Measurements from ENCODE around the gene DNER.
"Not testable (repeated sequence)": the region's sequence is repeated elsewhere in the genome, so short reads cannot be mapped to it uniquely, and the experiment has no call there.

The DNER gene

DNA sequence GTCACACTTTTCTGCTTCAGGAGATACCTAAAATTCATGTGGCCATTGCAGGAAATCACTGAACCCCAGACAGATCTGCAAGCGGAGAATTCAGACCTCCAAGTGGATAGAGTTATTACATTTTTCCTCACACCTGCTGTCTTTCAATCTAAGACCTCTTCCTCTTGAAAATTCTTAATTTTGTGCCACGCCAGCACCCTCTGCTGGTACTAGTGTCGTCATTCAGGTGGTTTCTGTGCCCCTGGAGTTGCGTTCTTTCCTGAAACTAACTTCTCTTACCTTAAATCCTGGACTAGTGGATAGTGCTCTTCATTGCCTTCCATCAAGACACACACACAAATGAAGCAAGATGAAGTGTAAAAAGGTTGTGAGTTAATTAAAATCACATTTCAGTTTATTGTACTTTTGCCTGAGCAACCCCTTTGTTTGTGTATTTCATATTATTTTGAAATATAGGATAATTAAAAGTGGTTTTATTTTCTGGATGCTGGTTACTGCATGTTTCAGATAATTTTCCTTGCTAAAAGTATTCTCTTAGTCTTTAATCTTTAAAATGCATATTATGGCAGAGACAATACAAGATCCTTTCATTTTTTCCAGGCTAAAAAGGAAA lies 1.6 kb upstream of the DNER start:
- no peak for DNase-seq

DNA sequence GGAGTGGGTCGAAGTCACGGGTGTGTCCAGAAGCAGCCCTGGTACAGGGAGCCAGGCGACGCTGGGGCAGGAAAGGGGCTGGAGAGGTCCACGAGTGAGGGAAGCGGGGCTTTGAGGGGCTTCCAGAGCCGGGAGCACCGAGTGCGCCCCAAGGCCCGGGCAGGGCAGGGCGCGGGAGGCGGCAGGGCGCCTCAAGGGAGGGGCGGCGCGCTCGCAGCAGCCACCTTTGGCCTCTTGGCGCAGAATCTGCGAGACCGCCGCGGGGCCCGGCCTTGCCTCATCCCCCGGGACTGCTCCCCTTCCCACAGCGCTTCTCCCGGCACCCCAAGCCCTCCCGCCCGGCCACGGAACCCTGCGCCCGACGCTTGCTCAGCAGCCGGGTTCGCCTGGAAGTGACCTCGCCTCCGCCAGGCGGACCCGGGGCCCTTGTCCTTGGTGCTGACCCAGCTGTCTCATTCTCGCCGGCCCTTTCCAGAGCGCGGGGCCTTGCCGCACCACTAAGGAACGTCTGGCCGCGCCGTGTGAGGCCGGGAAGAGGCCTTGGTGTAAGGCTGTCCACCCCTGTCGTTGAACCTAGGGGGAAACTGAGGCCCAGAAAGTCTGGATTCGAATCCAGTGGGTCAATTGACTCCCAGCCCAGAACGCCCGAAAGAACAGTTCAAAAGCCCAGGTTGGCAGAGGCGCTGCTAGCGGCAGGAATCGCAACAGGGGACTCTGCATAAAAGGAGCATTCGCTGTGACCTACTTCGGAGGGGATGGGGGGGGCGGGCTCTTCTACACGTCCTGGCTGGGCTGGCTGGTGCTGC lies 584 bp upstream of the DNER start:
- DNase-seq: peak; percentile 12 to 36

DNA sequence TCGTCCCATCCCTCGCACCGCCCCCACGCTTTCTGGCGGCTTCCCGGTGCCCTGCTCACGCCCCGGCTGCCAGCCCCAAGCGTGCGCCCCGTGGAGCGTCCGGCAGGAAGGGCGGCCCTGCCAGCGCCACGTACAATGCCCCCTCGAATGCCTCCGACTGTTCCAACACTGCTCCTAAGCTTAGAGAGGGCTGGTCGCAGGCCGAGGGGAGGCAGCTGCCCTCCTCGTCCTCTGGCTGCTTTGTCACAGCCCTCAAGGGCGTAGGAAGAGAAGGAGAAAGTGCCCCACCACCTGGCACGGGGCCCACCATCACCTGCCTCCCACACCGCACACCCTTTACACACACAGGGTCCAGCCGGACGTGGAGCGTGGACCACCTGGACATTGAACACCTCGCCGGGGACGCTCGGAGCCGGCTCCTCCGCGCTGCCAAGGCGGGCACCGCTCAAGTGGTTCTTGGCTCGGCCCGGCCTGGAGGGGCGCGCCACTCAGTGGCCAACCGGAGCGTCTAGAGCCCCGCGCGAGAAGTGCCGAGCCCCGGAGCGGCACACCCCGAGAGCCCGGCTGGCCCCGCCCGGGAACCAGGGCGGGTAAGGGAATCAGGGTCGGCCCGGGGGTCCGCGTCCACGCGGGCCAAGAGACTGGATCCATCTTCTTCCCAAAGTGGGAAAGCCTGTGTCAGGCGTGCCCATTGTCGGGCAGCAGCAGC lies 830 bp downstream of the DNER start:
- DNase-seq: no peak

DNA sequence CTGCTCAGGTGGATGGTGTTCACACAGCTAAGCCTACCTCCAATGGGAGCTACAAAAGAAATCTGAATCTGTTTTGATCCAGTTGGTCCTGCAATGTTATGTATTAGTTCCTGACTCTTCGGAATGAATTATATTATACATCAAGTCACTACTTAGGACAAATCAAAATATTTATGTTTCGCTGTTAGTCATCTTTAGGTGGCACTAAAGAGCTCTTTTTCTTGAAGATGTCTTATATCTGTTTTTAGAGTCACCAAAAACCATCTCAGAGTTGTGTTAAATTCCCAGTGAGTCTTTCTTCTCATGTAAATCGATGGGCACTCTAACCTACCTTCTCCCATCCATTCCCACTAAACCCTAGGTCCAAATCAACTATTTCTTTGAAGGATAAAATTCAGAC lies 2.2 kb downstream of the DNER start:
- no peak for DNase-seq

DNA sequence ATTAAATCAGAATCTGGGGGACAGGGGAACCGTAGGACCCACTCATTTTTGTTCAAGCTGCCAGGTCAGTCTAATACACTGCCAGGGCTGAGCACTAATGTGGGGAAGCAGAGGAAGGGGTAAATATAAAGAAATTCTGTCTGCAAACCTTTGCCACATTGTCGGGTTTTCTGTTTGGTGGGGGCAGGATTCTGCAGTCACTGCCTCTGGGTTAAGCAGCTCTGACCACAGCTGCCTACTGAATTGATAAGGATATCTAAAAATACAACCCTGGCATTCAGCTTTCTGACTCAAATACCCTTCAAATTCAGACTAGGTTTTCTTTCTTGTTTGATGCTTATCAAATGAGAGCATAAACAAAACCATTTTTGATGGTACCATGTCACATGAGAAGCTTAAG lies 6.0 kb downstream of the DNER start:
- no peak for DNase-seq

DNA sequence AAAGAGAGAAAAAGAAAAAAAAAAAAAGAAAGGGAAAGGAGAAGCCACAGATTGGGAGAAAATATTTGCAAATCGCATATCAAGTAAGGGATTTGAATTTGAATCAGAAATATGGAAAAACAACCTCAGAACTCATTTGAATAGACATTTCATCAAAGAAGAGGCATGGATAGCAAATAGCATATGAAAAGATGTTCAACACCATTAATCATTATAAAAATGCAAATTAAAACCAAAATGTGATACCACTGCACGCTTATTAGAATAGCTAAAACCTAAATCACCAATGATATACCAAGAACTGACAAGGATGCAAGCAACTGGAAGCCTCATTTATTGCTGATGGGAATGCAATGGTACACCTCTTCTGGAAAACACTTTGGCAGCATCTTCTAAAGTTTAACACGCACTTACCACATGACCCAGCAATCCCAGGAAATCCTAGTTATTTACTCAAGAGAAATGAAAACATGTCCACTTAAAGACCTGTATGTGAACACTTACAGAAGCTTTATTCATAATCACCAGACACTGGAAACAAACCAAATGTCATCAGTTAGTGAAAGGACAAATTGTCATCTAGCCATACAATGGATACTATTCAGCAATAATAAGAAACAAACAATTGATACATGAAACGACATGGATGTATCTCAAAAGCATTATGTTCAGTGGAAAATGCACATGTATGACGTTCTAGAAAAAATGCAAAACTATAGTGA lies 10.3 kb downstream of the DNER start:
- DNase-seq: no peak

DNA sequence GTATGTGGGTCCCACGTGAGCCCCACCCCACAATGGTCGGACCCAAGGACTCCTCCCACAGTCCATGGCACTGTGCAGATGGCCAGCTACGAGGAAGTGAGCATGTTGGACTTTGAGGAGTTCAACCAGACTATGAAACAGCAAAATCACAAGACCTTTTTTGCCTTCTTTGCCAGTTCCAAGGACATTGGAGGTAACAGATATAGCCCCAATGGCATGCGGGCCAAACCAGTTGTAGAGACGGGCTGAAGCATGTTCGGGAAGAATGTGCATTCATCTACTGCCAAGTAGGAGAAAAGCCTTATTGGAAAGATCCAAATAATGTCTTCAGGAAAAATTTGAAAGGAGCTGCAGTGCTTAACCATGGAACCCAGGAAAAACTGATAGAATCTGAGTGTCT lies 12.6 kb downstream of the DNER start:
- no peak for DNase-seq

DNA sequence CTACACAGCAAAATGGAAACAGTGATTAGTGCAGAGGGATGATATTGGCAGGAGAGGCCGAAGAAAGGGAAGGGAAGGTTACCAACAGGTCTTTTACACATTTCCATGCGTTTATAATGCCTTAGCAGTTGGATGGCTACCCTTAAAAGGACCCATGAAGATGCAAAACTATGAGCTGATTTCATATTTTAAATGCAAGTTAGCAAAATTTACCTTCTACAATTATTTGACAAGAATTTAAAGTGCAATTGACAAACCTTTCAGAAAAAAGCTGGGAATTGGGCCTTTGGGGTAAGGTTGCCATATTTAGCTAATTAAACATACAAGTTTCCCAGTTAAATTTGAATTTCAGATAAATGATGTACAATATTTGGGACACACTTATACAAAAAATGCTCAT lies 13.3 kb downstream of the DNER start:
- no peak for DNase-seq

DNA sequence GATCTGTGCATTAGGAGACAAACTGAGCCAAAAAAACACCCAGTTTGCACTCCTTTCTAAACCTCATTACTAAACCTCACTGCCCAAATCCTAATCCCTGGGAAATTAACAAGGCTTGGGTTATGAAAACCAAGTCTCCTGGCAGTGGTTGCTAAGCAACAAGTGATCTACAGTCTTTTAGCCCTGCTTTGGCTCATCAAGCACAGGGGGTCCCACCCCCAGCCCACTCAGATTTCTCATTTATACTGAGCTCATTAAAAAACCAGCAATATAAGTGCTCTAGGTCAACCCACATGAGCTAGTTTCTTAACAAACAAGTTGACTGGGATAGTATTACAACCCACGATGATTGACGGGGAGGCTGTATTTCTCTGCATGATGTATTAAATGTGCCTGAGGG lies 18.4 kb downstream of the DNER start:
- DNase-seq: no peak

DNA sequence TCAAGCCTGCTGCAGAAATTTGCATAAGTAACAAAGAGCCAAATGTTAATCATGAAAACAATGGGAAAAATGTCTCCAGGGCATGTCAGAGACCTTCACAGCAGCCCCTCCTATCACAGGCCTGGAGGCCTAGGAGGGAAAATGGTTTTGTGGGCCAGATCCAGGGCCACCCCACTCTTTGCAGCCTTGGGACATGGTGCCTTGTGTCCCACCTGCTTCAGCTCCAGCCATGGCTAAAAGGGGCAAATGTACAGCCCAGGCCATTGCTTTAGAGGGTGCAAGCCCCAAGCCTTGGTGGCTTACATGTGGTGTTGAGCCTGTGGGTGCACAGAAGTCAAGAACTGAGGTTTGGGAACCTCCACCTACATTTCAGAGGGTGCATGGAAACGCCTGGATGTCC lies 20.5 kb downstream of the DNER start:
- DNase-seq: not testable (repeated sequence)

DNA sequence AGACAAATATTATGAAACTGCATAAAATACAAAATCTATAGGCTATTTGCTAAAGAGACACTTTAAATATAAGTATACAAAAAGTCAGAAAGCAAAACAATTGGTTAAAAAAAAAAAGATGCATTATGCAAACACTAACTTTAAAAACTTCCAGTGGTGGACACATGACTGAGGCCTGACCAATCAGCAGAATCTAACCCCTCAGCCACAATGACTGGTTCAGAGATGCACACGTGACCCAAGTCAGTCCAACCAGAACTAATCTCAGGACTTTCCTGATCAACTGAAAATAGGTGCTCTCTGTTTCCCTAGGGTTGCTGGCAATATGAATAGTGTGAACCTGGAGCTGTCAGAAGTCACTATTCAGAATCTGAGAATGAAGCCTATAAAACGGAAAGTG lies 22.7 kb downstream of the DNER start:
- DNase-seq: no peak

DNA sequence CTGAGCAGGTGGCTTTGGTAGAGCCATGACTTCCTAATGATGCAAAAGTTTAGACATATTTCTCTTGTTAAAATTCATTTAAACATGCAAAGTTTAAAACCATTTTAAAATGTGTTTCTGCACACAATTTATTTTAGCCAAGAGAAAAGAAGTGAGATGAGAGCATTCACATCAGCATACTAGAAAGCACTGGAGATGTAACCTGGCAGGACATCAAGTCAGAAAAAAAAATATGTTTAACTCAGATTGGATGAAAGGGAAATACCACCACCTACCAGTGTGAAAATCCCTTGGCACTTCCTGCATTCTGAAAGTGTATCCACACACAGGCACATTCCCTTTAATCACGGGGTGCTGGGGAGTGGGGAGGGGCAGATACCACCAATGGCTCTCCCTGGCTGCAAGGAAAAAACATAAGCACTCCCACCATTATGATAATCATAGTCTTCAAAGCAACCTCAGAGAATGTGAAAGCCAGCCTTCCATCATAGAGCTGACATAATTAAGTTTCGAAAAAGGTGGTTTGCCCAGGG lies 25.0 kb downstream of the DNER start:
- no peak for DNase-seq

DNA sequence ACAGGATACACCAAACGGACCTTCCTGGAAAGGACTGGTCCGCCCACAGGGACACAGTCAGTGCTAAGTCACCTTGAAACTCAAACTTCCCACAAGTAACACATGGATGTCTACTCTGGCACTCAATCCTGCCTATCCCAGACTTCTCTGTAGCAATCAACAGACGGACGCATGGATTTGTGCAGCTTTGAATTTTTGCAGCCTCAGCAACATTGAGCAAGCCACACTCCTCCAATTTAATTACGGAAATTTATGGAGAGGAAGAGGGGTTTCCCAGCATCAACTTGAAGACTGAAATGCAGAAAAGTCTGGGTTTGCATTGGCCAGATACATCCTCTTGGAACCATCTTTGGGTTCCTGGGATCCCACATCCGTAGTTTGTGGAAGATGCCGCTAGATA lies 26.2 kb downstream of the DNER start:
- DNase-seq: no peak

DNA sequence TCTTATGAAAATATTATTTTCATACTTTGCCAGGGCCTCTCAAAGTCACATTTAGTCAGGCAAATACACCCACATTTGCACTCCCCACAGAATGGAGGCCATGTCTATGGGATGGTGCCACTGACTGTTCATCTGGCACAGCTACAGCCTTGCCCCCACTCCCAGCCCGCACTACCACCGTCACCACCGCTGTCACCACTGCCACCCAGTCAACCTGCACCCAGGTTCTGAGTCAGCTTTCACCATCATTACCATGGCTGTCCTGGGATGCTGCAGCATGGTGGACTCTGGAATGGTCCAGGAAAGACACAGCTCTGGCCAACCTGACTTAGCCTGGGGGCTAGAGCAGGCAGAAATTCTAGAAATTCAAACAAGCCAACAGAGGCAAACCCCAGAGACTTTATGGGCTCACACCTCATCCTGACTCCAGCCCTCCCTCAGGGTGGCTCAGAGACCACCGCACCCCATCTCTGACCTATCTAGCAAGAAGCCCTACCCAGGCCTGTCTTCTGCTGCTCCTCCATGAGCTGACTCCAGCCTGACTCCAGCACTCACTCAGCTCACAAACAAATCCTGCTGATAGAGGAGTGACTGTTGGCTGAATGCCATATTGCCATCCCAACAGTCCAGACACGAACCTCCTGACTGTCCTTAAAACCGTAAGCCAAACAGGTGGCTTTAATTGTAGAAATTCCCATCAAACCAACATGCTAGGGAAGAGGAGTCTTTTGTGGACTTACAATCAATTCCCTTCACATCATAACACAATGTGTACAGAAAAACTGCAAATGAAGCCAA lies 28.0 kb downstream of the DNER start:
- DNase-seq: no peak

DNA sequence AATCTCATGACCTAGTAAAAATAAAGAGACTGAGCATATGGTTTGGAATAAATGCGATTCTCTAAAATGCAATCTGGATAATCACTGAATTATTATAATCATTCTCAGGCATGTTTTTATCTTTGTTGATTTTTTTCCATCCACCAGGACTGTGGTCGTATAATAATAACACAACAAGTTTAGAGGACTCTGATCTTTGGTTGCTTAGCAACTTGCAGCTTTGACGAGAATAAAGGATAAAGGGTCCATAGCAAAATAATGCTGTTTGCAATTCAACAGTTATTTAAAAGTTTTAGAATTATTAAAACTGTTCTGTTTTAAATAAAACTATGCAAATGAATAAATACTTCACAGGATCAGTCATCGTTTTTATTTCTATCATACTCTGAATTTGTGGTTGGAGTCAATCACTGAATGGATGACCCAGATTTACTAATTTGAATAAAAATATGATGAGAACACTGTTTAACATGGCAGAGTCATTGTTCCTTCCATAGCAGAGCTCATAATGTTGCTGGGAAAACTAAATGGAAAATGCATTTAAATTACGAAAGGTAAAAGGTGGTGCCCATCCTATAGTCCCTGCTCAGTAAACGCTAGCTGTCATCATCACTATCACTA lies 29.3 kb downstream of the DNER start:
- no peak for DNase-seq

DNA sequence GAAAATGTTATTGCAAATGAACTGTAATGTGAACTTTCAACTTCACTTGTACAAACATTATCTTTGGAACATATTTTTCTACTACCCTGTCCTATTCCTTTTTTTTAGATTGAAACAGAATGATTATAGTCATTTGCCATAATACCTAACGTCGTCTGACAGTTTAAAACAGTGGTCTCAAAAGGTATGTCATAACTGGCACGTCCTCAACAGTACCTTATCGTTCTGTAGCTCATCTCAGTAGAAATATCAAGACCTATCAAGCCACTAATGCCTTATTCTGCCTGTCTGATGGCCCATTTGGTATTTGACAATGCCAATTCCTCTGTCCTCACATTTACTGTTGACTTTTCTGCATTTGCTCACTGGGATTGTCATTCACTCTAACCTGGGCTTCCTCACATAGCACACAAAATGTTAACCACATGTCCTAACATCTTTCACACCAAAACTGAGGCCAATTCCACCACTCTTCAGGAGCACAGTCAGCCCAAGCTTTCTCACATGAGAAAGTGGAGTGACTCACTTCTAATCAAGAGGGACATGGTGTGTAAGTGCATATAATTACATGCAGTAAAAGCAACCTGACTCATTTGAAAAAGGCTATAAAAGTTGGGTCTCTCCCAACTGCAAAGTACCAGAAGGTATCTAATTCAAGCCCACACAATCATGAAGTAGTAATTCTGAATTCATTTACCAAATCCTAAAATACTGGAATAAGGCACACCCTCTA lies 34.8 kb downstream of the DNER start:
- DNase-seq: no peak

DNA sequence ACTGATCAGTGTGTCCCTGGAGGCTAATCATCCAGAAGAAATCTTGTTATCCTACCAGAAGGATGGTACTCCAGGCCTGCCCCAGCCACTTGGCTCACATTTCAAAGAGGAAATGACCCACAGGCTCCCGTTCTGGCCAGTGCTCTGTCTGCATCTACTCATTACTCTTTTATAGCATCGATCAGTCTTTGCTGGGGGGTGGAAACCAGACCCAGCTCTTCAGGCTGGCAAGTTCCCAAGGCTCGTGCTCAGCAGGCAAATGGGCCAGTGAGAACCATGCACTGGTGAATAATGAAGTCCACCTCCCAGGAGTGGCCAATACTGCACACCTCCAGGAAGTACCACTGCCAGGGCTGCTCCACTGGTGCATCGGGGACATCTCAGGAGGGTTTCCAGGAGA lies 38.8 kb downstream of the DNER start:
- DNase-seq: no peak

DNA sequence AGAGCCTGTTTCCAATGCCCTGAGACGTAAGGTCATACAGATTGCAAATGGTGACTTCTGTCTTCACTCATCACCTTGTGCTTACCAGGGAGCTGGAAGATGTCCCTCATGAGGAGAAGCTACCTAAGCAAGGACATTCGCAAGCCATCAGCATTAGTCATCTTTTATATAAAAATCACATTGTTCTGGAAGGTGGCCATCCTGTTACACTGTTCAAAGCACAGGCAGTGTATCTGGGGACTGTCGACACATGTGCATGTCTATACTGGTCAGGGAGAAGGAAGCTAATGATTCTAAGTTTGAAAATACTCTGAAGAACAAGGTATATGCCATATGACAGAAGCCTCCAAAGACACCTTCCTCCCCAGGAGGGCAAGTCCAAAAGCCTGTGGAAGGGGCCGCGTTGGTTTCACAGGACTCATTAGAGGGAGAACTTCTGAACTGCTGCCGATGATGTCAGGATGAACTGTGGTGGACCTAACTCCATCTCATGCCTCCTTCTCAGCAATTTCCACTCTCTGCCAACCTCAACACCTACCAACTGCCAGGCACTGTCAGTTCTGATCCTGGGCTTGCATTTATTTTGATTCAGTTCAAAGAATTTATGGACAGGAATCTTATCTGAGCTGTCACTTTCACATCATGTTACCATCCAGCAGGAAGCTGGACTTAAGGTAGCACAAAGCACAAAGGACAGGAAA lies 39.4 kb downstream of the DNER start:
- no peak for DNase-seq

DNA sequence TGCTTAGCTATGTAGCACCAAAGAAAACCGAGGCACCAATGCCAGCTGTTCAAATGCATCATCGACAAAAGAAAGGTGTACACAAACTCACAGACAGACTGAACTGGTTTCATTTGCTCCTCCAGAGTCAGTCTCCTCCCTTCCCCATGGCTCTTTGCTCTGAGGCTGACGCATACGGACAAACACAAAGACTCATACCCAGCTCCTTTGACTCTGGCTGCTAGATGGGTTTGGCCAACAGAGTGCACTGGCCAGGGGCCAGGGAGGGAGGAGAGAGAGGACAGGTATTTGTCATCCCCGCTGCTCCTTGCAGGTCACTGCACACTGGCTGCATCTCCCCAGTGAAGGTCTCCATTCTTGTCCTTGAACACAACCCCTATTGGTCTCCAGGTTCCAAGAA lies 40.7 kb downstream of the DNER start:
- no peak for DNase-seq

DNA sequence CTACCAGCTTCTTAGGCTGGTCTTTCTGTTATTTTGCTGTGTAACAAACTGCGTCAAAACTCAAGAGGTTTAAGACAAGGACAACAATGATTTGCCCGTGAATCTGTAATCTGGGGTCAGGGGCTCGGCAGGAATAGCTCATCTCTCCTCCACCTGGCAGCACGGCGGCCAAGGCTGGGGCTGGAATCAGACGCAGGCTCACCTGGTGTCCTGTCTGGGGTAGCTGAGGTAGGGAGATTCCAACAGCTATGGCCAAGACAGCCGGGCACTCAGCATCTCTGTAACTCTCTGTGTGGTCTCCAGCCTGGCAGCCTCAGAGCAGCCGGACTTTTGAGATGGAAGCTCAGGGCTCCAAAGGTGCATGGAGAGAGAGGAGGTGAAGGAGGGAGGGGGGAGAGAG lies 42.3 kb downstream of the DNER start:
- no peak for DNase-seq
